Neuronal stem cell (in vitro differentiated cells): ENCODE results near the gene FSTL4.

Source experiments
- DNase-seq: peaks from one replicate; pipeline ENCODE4 v3.0.0-alpha.2; 2013; ENCODE audit warnings: low spot score
- H2AFZ ChIP-seq: one replicate; pipeline ENCODE4 v1.6.1; 2013; ENCODE audit warnings: mild to moderate bottlenecking, low read length, inconsistent platforms
- H2AK5ac ChIP-seq: 2 replicates; pipeline ENCODE4 v1.6.1; 2013; ENCODE audit warnings: low read depth, mild to moderate bottlenecking, inconsistent platforms, low read length, moderate library complexity, mixed read lengths
- H2BK120ac ChIP-seq: 2 replicates; pipeline ENCODE4 v1.6.1; 2013; ENCODE audit warnings: low read depth, mild to moderate bottlenecking, inconsistent platforms, low read length, moderate library complexity, mixed read lengths
- H2BK12ac ChIP-seq: one replicate; pipeline ENCODE4 v1.6.1; 2013; ENCODE audit warnings: low read length, inconsistent platforms
- H2BK15ac ChIP-seq: 2 replicates; pipeline ENCODE4 v1.6.1; 2013; ENCODE audit warnings: mild to moderate bottlenecking, low read length, inconsistent platforms, mixed read lengths
- H2BK5ac ChIP-seq: one replicate; pipeline ENCODE4 v1.6.1; 2013; ENCODE audit warnings: inconsistent platforms, mild to moderate bottlenecking, low read length, moderate library complexity
- H3K14ac ChIP-seq: one replicate; pipeline ENCODE4 v1.6.1; 2013; ENCODE audit warnings: low read length, inconsistent platforms
- H3K18ac ChIP-seq: 2 replicates; pipeline ENCODE4 v1.6.1; 2013; ENCODE audit warnings: low read length, inconsistent platforms
- H3K23ac ChIP-seq: 2 replicates; pipeline ENCODE4 v1.6.1; 2013; ENCODE audit warnings: low read depth, mild to moderate bottlenecking, mixed read lengths, low read length, inconsistent platforms; ENCODE audit not compliant: poor library complexity
- H3K27ac ChIP-seq: replicated peaks from 3 replicates; pipeline ENCODE4 v1.5.1; 2013; ENCODE audit warnings: low read length, inconsistent platforms
- H3K27me3 ChIP-seq, 3 experiments: 2 replicates each; pipeline ENCODE4 v1.6.1; 2013; ENCODE audit warnings: low read length in 3 of 3, mild to moderate bottlenecking in 2 of 3, inconsistent platforms in 1 of 3, low read depth in 1 of 3, mixed read lengths in 1 of 3, moderate library complexity in 1 of 3; ENCODE audit not compliant: control insufficient read depth in 3 of 3, insufficient read depth in 3 of 3
- H3K36me3 ChIP-seq, 2 donors: replicated peaks in 1 of 2; 2 replicates each; pipeline ENCODE4 v1.6.1; 2013; ENCODE audit warnings: low read length in 2 of 2; ENCODE audit not compliant: control insufficient read depth in 2 of 2, insufficient read depth in 2 of 2
- H3K4ac ChIP-seq: 2 replicates; pipeline ENCODE4 v1.6.1; 2013; ENCODE audit warnings: inconsistent platforms, mild to moderate bottlenecking, low read length, moderate library complexity
- H3K4me1 ChIP-seq, 2 donors: 1 replicate in 1 of 2; 2 replicates in 1 of 2; pipeline ENCODE4 v1.6.1; 2013; ENCODE audit warnings: low read length in 2 of 2, low read depth in 1 of 2; ENCODE audit not compliant: control insufficient read depth in 2 of 2, insufficient read depth in 1 of 2
- H3K4me2 ChIP-seq: one replicate; pipeline ENCODE4 v1.6.1; 2013; ENCODE audit warnings: mild to moderate bottlenecking, low read length, inconsistent platforms; ENCODE audit not compliant: insufficient read depth, poor library complexity, severe bottlenecking
- H3K4me3 ChIP-seq, 2 donors: 2 replicates each; pipeline ENCODE4 v1.5.1; 2013; ENCODE audit warnings: low read length in 2 of 2, mild to moderate bottlenecking in 2 of 2, inconsistent platforms in 1 of 2, moderate library complexity in 1 of 2
- H3K79me1 ChIP-seq: one replicate; pipeline ENCODE4 v1.6.1; 2013; ENCODE audit warnings: low read depth, mild to moderate bottlenecking, inconsistent platforms, low read length, moderate library complexity
- H3K9ac ChIP-seq: one replicate; pipeline ENCODE4 v1.6.1; 2013; ENCODE audit warnings: mild to moderate bottlenecking, low read depth, low read length, inconsistent platforms; ENCODE audit not compliant: poor library complexity
- H3K9me3 ChIP-seq, 2 donors: replicated peaks in 1 of 2; 2 replicates each; pipeline versions ENCODE3 to v1.6.1; 2013; ENCODE audit warnings: low read length in 2 of 2, mild to moderate bottlenecking in 2 of 2, inconsistent platforms in 1 of 2, low read depth in 1 of 2, mixed read lengths in 1 of 2, moderate library complexity in 1 of 2; ENCODE audit not compliant: control insufficient read depth in 2 of 2, insufficient read depth in 1 of 2
- H4K8ac ChIP-seq: one replicate; pipeline ENCODE4 v1.6.1; 2013; ENCODE audit warnings: low read depth, mild to moderate bottlenecking, inconsistent platforms, low read length, moderate library complexity
- H4K91ac ChIP-seq: one replicate; pipeline ENCODE4 v1.6.1; 2013; ENCODE audit warnings: low read length, low read depth, mild to moderate bottlenecking, inconsistent platforms; ENCODE audit not compliant: poor library complexity
- WGBS, 2 donors: extraction: QIAGEN DNeasy Blood & Tissue Kit; methylation state at CpG; one replicate each; pipeline ENCODE4 v1.1.7; 2013; ENCODE audit warnings: missing lambda C conversion rate in 2 of 2, mixed read lengths in 1 of 2; ENCODE audit not compliant: insufficient read length in 2 of 2, insufficient replicate concordance in 1 of 2; ENCODE audit errors: extremely low coverage in 2 of 2; 5-methylcytosine and 5-hydroxymethylcytosine counted together

FSTL4 gene

GRCh38 chr5:133195250-133195649 is 417.1 kb downstream of the FSTL4 start:
- Histone ChIP-seq H3K9ac (no peak overlapping the region), H3K9me3 (no peaks in the 10 kb centered on the region), H3K14ac (no peak overlapping the region), H3K27ac (no peak overlapping the region), H4K8ac (no peak overlapping the region), H3K79me1 (no peaks in the 10 kb centered on the region), H2BK12ac (no peak overlapping the region), H4K91ac (no peak overlapping the region), H2BK5ac (no peak overlapping the region), H3K23ac (no peak overlapping the region), H3K4me2 (no peak overlapping the region), H3K18ac (no peak overlapping the region), H2AFZ (no peak overlapping the region), H3K4ac (no peak overlapping the region), H2BK120ac (no peak overlapping the region), H3K4me3 (no peak overlapping the region), H3K4me1 (no peaks in the 10 kb centered on the region), H2AK5ac (no peak overlapping the region), H3K36me3 (no peaks in the 10 kb centered on the region), H2BK15ac (no peak overlapping the region), H3K27me3 (no peaks in the 10 kb centered on the region)
- DNase-seq = no peak
- no CpG with 5 or more reads among the region's 5 CpGs for WGBS, 2 donors

GRCh38 chr5:133193794-133194193 is 418.5 kb downstream of the FSTL4 start:
- no peak overlapping the region for H2BK15ac ChIP-seq
- H3K27ac ChIP-seq = no peak overlapping the region
- H2BK5ac ChIP-seq = no peak overlapping the region
- no peak overlapping the region for H4K91ac ChIP-seq
- no peak overlapping the region for H3K18ac ChIP-seq
- H3K4ac ChIP-seq = no peak overlapping the region
- no peak overlapping the region for H3K4me3 ChIP-seq
- H3K4me1 ChIP-seq = no peaks in the 10 kb centered on the region
- H3K36me3 ChIP-seq = no peaks in the 10 kb centered on the region
- no peak overlapping the region for H2AFZ ChIP-seq
- H2BK120ac ChIP-seq = no peak overlapping the region
- no peak overlapping the region for H3K14ac ChIP-seq
- H3K9me3 ChIP-seq = no peaks in the 10 kb centered on the region
- no CpG with 5 or more reads among the region's 8 CpGs for WGBS, 2 donors
- H2AK5ac ChIP-seq = no peak overlapping the region
- H4K8ac ChIP-seq = no peak overlapping the region
- H3K9ac ChIP-seq = no peak overlapping the region
- no peak overlapping the region for H3K4me2 ChIP-seq
- no peaks in the 10 kb centered on the region for H3K79me1 ChIP-seq
- H3K27me3 ChIP-seq = no peaks in the 10 kb centered on the region
- no peak for DNase-seq
- H3K23ac ChIP-seq = no peak overlapping the region
- H2BK12ac ChIP-seq = no peak overlapping the region

- H3K4me2 ChIP-seq = no peak overlapping the region
- no peaks in the 10 kb centered on the region for H3K79me1 ChIP-seq
- WGBS, 2 donors = no CpG with 5 or more reads among the region's 8 CpGs
- no peaks in the 10 kb centered on the region for H3K27me3 ChIP-seq
- H3K4me1 ChIP-seq = no peaks in the 10 kb centered on the region
- H3K14ac ChIP-seq = no peak overlapping the region
- H2BK15ac ChIP-seq = no peak overlapping the region
- no peak overlapping the region for H4K91ac ChIP-seq
- no peak overlapping the region for H2BK12ac ChIP-seq
- H3K4me3 ChIP-seq = no peak overlapping the region
- no peak overlapping the region for H4K8ac ChIP-seq
- no peak overlapping the region for H3K9ac ChIP-seq
- H2AFZ ChIP-seq = no peak overlapping the region
- DNase-seq = no peak
- H3K23ac ChIP-seq = no peak overlapping the region
- H3K4ac ChIP-seq = no peak overlapping the region
- no peak overlapping the region for H2BK120ac ChIP-seq
- H3K36me3 ChIP-seq = no peaks in the 10 kb centered on the region
- no peaks in the 10 kb centered on the region for H3K9me3 ChIP-seq
- H3K18ac ChIP-seq = no peak overlapping the region
- no peak overlapping the region for H3K27ac ChIP-seq
- H2BK5ac ChIP-seq = no peak overlapping the region
- no peak overlapping the region for H2AK5ac ChIP-seq
Measured at GRCh38 chr5:133192716-133193115, 419.6 kb downstream of the FSTL4 start.

GRCh38 chr5:133189881-133190280 is 422.5 kb downstream of the FSTL4 start:
- no peak overlapping the region for H3K27ac ChIP-seq
- H3K9me3 ChIP-seq = no peaks in the 10 kb centered on the region
- no peak overlapping the region for H3K23ac ChIP-seq
- no peak overlapping the region for H3K4me3 ChIP-seq
- no peak overlapping the region for H2AK5ac ChIP-seq
- no peak overlapping the region for H3K14ac ChIP-seq
- H3K4me1 ChIP-seq = no peaks in the 10 kb centered on the region
- H2BK12ac ChIP-seq = no peak overlapping the region
- H2BK15ac ChIP-seq = no peak overlapping the region
- no peak overlapping the region for H3K4me2 ChIP-seq
- no peak overlapping the region for H4K91ac ChIP-seq
- no peak overlapping the region for H2BK120ac ChIP-seq
- no CpG with 5 or more reads among the region's 4 CpGs for WGBS, 2 donors
- H3K79me1 ChIP-seq = no peaks in the 10 kb centered on the region
- no peak overlapping the region for H3K4ac ChIP-seq
- no peak overlapping the region for H3K18ac ChIP-seq
- H4K8ac ChIP-seq = no peak overlapping the region
- no peak overlapping the region for H2AFZ ChIP-seq
- no peaks in the 10 kb centered on the region for H3K27me3 ChIP-seq
- no peaks in the 10 kb centered on the region for H3K36me3 ChIP-seq
- H2BK5ac ChIP-seq = no peak overlapping the region
- DNase-seq = no peak
- no peak overlapping the region for H3K9ac ChIP-seq
